HT1080 (cell line): ENCODE data around the gene ANKRD11. TPM values are rescaled to one million over a fixed set of nuclear protein-coding genes. Genes with fewer than 3 reads are reported as not detected.
"Not testable (repeated sequence)": the region's sequence is repeated elsewhere in the genome, so short reads cannot be mapped to it uniquely, and the experiment has no call there.

ENCODE experiments used
- DNase-seq: peaks from one replicate; pipeline ENCODE4 v3.0.0-alpha.2; 2015; ENCODE audit warnings: low read depth
- total RNA-seq: library from RNA; depleted of rRNA; stranded (reverse); fragments of >200 nt; shearing (Covaris generic); gene quantifications from 2 replicates; pipeline ENCODE4 v1.2.3, GENCODE V29; 2014

Gene ANKRD11
- total RNA-seq, 1 experiment from 2014 or later = 79.1 TPM

DNA sequence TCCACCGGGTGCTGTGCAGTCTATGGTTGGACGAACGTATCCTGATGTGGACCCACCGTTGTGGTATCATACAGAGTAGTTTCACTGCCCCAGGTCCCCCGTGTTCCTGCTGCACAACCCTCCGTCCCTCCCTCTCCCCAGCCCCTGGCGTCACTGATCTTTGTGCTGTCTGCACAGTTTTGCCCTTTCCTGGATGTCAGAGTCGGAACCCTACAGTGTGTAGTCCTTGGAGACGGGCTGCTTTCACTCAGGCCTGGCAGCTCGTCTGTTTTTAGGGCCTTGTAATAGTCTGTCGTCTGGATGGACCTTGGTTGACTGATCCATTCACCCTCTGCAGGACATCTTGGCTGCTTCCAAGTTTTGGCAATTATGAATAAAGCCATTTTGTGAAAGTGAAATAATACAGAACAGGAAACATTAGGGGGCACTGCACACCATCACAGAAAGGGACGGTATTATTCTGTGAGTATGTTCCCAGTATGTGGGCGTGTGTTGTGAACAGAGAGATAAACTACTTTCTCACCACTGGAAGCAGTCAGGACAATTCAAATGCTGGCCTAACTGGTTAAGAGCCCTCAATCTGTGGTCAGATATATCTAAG lies 156.9 kb downstream of the ANKRD11 start:
- DNase-seq = peak; percentile 43

GRCh38 chr16:89332902-89333245 lies 157.5 kb downstream of the ANKRD11 start:
- DNase-seq = no peak

- no peak for DNase-seq
Measured at GRCh38 chr16:89332243-89332901, 158.0 kb downstream of the ANKRD11 start.

DNA sequence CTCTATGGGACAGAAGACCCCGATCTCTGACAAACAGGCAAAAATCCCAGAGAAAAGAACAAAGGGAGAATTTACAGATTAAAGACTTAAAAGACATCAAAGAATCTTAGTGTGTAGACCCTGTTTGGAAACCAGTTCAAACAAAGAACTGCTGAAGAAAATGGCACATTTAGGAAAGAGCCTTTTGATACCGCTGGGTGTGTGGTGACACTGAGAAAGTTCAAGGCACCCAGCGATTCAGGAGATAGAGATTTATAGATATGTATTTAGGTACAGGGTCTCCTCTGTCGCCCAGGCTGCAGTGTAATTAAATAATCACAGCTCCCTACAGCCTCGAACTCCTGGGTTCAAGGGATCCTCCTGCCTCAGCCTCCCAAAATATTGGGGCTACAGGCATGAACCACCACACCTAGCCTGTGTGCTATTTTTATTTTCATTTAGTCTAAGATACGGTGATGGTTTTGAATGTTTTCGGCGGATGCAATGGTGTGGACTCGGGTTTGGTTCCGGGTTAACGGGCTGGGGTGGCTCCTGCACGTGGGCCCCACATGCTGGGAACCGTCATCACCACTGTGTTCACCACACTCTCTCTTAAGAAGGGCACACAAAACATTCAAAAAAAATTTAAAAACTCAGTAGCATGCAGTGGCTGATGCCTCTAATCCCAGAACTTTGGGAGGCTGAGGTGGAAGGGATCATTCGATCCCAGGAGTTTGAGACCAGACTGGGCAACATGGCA lies 158.8 kb downstream of the ANKRD11 start:
- DNase-seq = no peak

GRCh38 chr16:89330177-89330856 lies 160.0 kb downstream of the ANKRD11 start:
- peak; percentile 91 for DNase-seq

- DNase-seq = not testable (repeated sequence)
Measured at GRCh38 chr16:89329830-89330176, 160.6 kb downstream of the ANKRD11 start.

DNA sequence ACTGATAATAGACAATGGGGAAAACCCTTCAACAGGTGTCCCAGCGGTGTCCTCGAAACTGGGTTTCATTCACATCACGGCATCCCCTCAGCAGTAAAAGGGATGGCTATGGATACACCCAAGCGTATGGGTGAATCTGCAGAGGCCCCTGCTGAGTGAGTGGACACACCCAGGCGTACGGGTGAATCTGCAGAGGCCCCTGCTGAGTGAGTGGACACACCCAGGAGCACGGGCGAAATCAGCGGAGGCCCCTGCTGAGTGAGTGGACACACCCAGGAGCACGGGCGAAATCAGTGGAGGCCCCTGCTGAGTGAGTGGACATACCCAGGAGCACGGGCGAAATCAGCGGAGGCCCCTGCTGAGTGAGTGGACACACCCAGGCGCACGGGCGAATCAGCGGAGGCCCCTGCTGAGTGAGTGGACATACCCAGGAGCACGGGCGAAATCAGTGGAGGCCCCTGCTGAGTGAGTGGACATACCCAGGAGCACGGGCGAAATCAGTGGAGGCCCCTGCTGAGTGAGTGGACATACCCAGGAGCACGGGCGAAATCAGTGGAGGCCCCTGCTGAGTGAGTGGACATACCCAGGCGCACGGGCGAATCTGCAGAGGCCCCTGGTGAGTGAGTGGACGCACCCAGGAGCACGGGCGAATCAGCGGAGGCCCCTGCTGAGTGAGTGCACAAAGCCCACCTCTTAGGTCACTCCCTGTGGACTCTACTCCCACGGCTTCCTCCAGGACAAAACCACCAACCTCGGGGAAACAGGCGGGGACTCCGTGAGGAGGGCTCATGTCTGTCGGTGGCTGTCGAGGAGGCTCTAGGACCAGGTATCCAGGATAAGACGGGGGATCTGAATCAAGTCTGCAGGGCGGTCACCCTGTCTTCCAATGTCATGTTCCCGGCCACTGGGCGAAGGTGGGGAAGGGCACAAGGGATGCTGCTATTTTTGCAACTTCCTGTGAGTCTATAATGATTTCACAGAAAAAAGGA lies 161.7 kb downstream of the ANKRD11 start:
- not testable (repeated sequence) for DNase-seq

DNA sequence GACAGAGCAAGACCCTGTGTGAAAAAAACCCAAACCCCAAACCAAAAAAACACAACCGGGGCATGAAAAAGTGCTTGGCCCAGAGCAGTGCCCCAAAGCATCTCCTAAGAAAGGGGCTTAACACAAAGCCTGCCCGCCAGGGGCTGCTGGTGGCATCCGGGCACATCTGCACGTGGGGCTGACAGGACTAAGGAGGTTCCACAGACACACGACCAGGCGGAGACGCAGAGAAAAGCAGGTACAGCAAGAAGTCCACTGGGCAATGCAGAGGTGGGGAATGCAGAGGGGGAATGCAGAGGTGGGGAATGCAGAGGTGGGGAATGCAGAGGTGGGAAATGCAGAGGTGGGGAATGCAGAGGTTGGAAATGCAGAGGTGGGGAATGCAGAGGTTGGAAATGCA lies 163.6 kb downstream of the ANKRD11 start:
- no peak for DNase-seq

DNA sequence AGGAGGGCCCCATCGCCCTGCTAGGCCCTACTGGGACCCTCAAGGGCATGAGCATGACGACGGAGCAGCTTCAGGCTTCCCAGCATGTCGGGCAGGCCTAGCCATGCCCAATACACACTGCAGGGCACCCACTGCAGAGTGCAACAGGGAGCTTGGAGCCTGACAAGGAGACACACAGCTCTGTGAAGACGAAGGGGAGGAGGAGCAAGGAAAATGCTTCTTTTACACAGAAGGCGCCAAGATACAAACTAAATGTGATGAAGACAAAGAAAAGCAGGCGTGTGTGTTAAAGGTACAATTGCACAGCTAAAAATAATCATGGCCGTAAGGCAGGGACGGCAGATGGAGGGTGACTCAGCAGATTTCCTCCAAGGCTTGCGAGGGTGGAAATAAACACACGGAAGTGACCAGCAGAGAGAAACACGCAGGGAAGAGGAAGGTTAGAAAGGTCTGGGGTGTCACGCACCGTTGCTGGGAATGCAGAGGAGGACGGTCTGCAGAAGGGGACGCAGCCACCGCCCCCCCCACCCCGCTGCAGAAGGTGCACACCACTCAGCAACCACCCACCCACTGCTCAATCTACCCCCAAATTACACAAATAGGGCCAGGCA lies 164.4 kb downstream of the ANKRD11 start:
- DNase-seq = peak; percentile 56

DNA sequence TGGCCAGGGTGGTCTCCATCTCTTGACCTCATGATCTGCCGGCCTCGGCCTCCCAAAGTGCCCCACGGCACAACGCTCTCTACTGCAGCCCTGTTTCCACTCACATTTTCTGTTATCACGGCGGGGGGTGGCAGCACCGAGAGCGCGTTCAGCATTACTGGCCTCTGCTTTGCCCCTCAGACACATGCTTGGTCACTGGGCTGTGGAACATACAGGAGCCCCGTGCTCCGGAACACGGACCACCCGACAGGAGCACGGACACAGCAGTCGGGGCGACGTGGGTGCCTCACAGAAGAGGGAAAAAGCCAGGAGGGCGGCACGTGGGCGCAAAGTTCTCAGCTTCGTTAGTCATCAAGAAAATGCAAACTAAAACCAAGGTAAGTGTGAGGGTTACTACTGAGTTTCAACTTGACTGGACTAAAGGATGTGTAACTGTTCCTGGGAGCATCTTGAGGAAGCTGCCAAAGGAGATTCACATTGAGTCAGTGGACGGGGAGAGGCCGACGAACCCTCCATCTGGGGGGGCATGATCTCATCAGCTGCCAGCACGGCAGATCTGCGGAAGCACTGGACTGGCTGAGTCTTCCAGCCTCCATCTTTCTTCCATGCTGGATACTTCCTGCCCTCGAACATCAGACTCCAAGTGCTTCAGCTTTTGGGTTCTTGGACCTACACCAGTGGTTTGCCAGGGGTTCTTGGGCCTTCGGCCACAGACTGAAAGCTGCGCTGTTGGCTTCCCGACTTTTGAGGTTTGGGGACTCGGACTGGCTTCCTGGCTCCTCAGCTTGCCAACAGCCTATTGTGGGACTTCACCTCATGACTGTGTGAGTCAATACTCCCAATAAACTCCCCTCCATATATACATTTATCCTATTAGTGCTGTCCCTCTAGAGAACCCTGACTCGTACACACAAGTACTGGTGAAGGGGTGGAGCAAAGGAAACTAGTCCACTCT lies 166.0 kb downstream of the ANKRD11 start:
- DNase-seq = peak; percentile 88

DNA sequence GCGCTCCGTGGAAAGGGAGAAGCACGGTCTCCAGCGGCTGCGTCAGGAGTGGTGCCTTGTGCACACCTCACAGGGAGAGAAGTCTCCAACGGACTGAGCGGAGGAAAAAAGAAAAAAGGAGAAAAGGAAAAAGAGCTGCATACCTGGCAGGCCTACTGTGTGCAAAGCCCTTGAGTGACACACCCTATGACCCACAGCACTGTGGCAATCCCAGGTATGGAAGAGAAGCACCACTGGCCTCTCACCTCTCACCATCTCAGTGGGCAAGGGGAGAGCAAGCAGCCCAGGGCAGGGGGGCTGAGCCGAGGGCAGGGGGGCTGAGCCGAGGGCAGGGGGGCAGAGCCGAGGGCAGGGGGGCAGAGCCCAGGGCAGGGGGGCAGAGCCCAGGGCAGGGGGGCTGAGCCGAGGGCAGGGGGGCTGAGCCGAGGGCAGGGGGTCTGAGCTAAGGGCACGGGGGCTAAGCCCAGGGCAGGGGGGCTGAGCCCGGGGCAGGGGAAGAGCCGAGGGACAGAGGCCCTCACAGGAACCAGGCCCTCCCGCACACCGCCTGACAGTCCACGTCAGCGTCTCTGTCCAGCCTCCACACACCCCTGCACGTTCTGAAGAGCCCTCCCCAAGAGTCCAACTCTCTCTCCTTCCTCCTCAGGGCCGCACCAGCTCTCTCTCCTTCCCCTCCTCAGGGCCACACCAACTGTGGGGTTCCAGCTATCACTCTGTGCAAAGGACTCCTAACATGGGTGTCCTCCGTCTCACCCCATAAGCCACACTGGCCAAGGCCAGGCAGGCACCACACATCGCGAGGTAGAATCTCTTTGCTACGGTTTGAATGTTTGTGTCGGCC lies 167.0 kb downstream of the ANKRD11 start:
- DNase-seq = no peak

DNA sequence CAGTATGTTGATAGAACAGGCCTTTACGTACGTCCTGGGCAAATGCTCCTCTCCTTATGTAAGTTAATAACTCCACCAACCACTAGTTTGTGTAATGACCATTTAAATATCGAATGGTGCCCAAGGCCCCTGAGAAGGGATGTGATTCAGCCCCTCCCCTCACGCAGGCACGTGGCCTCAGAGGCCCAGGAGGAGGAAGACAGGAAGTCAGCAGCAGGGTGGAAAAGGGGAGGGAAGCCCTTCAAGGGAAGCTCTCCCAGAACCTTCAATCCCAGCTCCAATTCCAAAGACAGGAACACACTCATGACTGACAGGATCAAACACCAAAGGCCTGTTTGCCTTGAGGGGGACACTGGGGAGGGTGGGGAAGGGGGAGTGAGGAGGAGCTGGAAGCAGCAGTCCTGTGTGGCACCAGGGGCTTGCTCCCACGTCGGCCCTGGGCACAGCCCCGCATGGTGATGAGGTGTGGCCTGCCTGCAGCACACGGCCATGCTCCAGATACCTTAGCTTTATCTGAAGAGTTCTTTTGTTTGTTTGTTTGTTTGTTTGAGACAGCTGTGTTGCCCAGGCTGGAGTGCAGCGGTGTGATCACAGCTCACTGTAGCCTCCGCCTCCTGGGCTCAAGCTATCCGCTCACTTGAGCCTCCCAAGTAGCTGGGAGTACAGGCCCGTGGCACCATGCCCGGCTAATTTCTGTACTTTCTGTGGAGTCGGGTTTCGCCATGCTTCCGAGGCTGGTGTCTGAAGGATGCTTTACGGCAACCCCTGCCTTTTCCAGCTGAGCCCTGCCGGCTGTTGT lies 167.8 kb downstream of the ANKRD11 start:
- DNase-seq = peak; percentile 79

DNA sequence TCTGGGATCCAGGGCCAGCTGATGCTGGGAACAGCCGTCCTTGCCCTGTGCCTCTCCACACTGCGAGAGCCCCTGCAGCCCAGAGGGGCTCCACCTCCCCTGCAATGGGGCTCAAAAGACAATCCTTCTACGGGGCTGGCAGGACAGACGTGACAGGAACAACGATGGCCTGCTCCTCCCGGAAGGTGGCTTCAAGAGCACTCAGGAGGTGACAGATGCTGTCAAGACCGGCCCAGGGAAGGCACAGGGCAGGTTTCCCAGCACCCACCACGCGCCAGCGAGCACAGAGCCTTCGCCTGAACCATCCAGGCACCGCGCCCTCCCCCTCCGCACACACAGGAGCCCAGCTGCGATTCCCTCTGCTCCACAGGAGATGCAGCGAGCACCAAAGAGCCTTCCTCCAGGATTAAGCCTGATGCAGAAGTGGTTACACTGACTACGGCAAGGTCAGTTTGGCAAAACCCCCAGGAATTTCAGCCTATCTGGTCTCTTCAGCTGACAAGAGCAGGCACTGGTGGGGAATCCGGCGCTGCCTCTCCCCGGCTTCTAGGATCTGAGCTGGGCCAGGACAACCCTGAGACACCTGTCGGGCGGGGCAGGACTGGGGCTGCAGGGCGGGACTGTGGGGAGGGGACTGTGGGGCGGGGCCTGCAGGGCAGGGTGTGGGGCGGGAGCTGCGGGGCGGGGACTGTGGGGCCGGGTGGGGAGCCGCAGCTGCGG lies 169.4 kb downstream of the ANKRD11 start:
- DNase-seq = no peak

DNA sequence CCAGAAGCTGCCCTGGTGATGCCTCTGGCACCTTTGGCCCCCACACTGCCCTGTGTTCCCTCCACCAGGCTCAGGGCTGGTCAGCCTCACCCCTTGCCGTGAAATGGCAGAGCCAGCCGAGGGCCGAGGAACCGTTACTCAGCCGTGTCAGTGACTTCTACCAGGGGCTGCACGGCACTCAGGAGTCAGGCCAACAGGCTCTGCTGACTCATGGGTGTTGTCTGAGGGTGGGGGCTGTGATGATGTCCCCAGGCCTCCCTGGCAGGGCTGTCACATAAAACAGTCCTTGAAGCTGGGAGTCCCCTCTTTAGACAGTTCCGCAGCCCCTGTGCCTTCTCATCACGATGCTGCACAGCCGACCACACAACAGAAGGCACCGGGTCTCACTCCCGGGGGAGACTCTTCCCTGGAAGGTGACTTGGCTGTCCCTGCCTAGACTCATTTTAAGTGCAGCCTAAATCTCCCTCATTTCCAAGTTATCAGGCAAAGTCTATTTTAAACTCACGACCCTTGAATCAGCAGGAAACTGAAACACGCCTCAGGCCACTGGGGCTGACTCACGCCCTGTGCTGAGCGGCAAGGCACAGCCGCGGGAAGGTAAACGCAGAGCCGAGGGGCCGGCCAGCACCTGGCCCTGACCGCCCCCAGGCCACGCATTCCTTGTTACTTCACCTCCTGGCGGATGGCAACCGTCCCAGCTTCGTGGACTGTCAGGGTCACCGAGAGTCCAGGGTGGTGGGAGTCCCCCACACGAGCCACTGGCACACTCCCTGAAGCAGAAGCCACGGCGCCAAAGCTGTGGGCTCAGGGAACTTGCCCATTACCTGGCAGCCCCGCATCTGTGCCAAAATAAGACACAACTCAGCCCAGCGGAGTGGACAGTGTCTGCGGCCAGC lies 170.2 kb downstream of the ANKRD11 start:
- DNase-seq = peak; percentile 94

DNA sequence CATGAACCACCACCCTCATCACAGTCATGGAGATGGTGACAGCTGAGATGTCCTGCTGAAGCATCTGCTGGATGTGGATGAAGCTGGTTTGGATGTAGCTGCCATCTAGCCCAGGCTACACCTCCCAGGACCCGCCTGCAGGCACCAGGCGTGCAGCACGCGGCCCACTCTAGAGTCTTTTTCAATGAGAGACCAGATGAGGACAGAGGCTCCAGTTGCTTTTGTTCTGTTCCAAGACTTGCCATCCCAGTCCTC lies 170.8 kb downstream of the ANKRD11 start:
- DNase-seq = no peak
